Fibroblast of the aortic adventitia (primary cell): ENCODE data around the gene PRKAR1B. TPM values are rescaled to one million over a fixed set of nuclear protein-coding genes. Genes with fewer than 3 reads are reported as not detected.

Source experiments
- DNase-seq: peaks from one replicate; pipeline ENCODE4 v3.0.0-alpha.2; 2010; ENCODE audit warnings: low read depth
- H3K4me3 ChIP-seq: 2 replicates; pipeline ENCODE4 v1.5.1; 2011; ENCODE audit warnings: low read depth, mild to moderate bottlenecking, control low read depth, low read length, moderate library complexity
- CTCF ChIP-seq: IDR thresholded peaks from 2 replicates; pipeline ENCODE4 v1.5.1; 2011; ENCODE audit warnings: mild to moderate bottlenecking, low read length, control low read depth, inconsistent platforms; ENCODE audit not compliant: insufficient read depth
- total RNA-seq: library from RNA; depleted of rRNA; stranded (reverse); fragments of >200 nt; gene quantifications from 2 replicates; pipeline ENCODE4 v1.2.3, GENCODE V29; 2012; ENCODE audit warnings: low replicate concordance

PRKAR1B gene
- total RNA-seq, 1 donor = 7.0 TPM

GRCh38 chr7:512146-512510 lies 215.0 kb downstream of the PRKAR1B start:
- no peak overlapping the region for H3K4me3 ChIP-seq
- no peak for TF ChIP-seq CTCF
- DNase-seq = no peak

GRCh38 chr7:511476-512145 lies 215.5 kb downstream of the PRKAR1B start:
- no peak overlapping the region for H3K4me3 ChIP-seq
- TF ChIP-seq CTCF = no peak
- no peak for DNase-seq

- DNase-seq = no peak
Observed at GRCh38 chr7:510782-511281, 216.2 kb downstream of the PRKAR1B start.

GRCh38 chr7:510131-510481 lies 217.0 kb downstream of the PRKAR1B start:
- H3K4me3 ChIP-seq = no peak overlapping the region
- no peak for DNase-seq
- TF ChIP-seq CTCF = no peak

More at GRCh38 chr7:510782-511281, 216.2 kb downstream of the PRKAR1B start:
- no peak overlapping the region for H3K4me3 ChIP-seq
- no peak for TF ChIP-seq CTCF

- DNase-seq = no peak
- TF ChIP-seq CTCF = no peak
- no peak overlapping the region for H3K4me3 ChIP-seq
Observed at GRCh38 chr7:509426-510130, 217.5 kb downstream of the PRKAR1B start.

GRCh38 chr7:508461-509170 lies 218.5 kb downstream of the PRKAR1B start:
- H3K4me3 ChIP-seq = no peak overlapping the region
- no peak for TF ChIP-seq CTCF
- no peak for DNase-seq
